HK-2 (cell line): ENCODE results near the gene CTPS2.

ENCODE experiments used
- DNase-seq: peaks from one replicate; pipeline ENCODE4 v3.0.0-alpha.2; 2018; ENCODE audit not compliant: unreplicated experiment

The CTPS2 gene

GRCh38 chrX:16559206-16559619, 153.3 kb downstream of the CTPS2 start:
- no peak for DNase-seq

- no peak for DNase-seq
These were observed 154.0 kb downstream of the CTPS2 start for GRCh38 chrX:16558489-16558888.

GRCh38 chrX:16552546-16552945, 159.9 kb downstream of the CTPS2 start:
- DNase-seq = no peak

DNA sequence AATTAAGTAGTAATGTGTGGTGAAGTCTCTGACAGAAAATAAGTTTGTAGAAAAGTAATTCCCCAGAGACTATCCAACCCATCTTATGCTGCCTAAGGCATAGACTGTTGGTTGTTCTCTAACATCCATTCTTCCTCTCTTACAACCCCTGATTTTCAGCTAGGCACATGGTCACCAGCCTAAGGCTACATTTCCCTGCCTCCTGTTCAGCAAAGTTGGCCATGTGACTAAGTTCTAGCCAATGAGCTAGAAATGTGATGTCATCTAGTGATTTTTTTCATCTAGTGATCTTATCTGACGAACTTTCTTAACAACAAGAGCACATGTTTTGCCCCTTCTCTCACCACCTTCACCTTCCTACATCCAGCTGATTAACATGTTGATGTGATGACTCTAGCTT, 164.8 kb downstream of the CTPS2 start:
- no peak for DNase-seq

GRCh38 chrX:16544969-16545368, 167.5 kb downstream of the CTPS2 start:
- no peak for DNase-seq
